DMS79 treated with DMSO at 0.1 percent for 48 hours (cell line): Measurements from ENCODE around the gene KCNK2.
"Not testable (repeated sequence)": the region's sequence is repeated elsewhere in the genome, so short reads cannot be mapped to it uniquely, and the experiment has no call there.

Source experiments
- DNase-seq: peaks from one replicate; lab custom pipeline; 2025; lab: John Stamatoyannopoulos, UW

The KCNK2 gene

GRCh38 chr1:215156232-215156631 is 73.7 kb downstream of the KCNK2 start:
- DNase-seq = no peak

GRCh38 chr1:215160351-215160750 is 77.8 kb downstream of the KCNK2 start:
- no peak for DNase-seq

- DNase-seq = not testable (repeated sequence)
Measured at GRCh38 chr1:215163144-215163543, 80.6 kb downstream of the KCNK2 start.

GRCh38 chr1:215166886-215167285 is 84.3 kb downstream of the KCNK2 start:
- no peak for DNase-seq

GRCh38 chr1:215181518-215181917 is 99.0 kb downstream of the KCNK2 start:
- DNase-seq = no peak

- DNase-seq = no peak
Measured at GRCh38 chr1:215185067-215185620, 102.6 kb downstream of the KCNK2 start.

- DNase-seq = no peak
Measured at GRCh38 chr1:215188302-215188950, 105.9 kb downstream of the KCNK2 start.

- no peak for DNase-seq
Measured at GRCh38 chr1:215192306-215192705, 109.8 kb downstream of the KCNK2 start.

GRCh38 chr1:215198021-215198420 is 115.5 kb downstream of the KCNK2 start:
- no peak for DNase-seq

- no peak for DNase-seq
Measured at GRCh38 chr1:215200121-215200520, 117.6 kb downstream of the KCNK2 start.

GRCh38 chr1:215201283-215201682 is 118.7 kb downstream of the KCNK2 start:
- DNase-seq = no peak

- no peak for DNase-seq
Measured at GRCh38 chr1:215202868-215203267, 120.3 kb downstream of the KCNK2 start.

GRCh38 chr1:215210167-215210566 is 127.6 kb downstream of the KCNK2 start:
- DNase-seq = no peak

- DNase-seq = no peak
Measured at GRCh38 chr1:215215846-215216245, 133.3 kb downstream of the KCNK2 start.

GRCh38 chr1:215219372-215219771 is 136.8 kb downstream of the KCNK2 start:
- no peak for DNase-seq

- no peak for DNase-seq
Measured at GRCh38 chr1:215220346-215220745, 137.8 kb downstream of the KCNK2 start.

- no peak for DNase-seq
Measured at GRCh38 chr1:215226757-215227156, 144.2 kb downstream of the KCNK2 start.

- no peak for DNase-seq
Measured at GRCh38 chr1:215228193-215228592, 145.7 kb downstream of the KCNK2 start.

GRCh38 chr1:215241451-215241850 is 158.9 kb downstream of the KCNK2 start:
- DNase-seq = no peak

- DNase-seq = no peak
Measured at GRCh38 chr1:215243345-215244054, 161.0 kb downstream of the KCNK2 start.

GRCh38 chr1:215250913-215251312 is 168.4 kb downstream of the KCNK2 start:
- no peak for DNase-seq

GRCh38 chr1:215251428-215251827 is 168.9 kb downstream of the KCNK2 start:
- DNase-seq = no peak

GRCh38 chr1:215252164-215252563 is 169.6 kb downstream of the KCNK2 start:
- no peak for DNase-seq
